H1 (cell line): ENCODE data around the gene ZC2HC1C. TPM values are rescaled to one million over a fixed set of nuclear protein-coding genes. Genes with fewer than 3 reads are reported as not detected.

Experiments used
- CHD7 ChIP-seq: fragments of 300-600 bp; sonication (generic); IDR thresholded peaks from 2 replicates; pipeline ENCODE4 v1.7.1; 2012; ENCODE audit warnings: low read length, moderate library complexity, mild to moderate bottlenecking, inconsistent platforms; ENCODE audit not compliant: insufficient replicate concordance
- JUND ChIP-seq: IDR thresholded peaks from 2 replicates; pipeline ENCODE4 v1.6.1; 2011; ENCODE audit warnings: mild to moderate bottlenecking, improper control_type of control experiment, low read length
- RFX5 ChIP-seq: IDR thresholded peaks from 2 replicates; pipeline ENCODE4 v1.6.1; 2011; ENCODE audit warnings: low read depth, low read length, improper control_type of control experiment, borderline replicate concordance
- polyA plus RNA-seq, 7 experiments: library from polyadenylated mRNA; depleted of rRNA in 3 of 7; stranded (reverse) in 5 of 7; unstranded in 2 of 7; fragments of >200 nt in 5 of 7; fragments of 200-250 nt in 2 of 7; gene quantifications; 1 replicate in 5 of 7; 2 replicates in 1 of 7; 4 replicates in 1 of 7; pipeline versions ENCODE4 v1.2.1 to v1.2.3, GENCODE V29; 2011 to 2013; ENCODE audit warnings: missing spikeins in 2 of 7, mixed read lengths in 2 of 7
- total RNA-seq: library from RNA; stranded (reverse); fragmentation: NEBNext Ultra II Directional; extraction: Animal tissue kit (Norgen Biotek cat#: 25700); gene quantifications from 2 replicates; pipeline ENCODE4 v1.2.1, GENCODE V29; 2021

ZC2HC1C gene
- total and polyA plus RNA-seq, 2 of the 8 experiments (the other 6 are each of a cell fraction or from before 2014, with no cell fraction given) = 0.57 to 1.2 TPM

GRCh38 chr14:75126121-75126544 is 56.7 kb downstream of the ZC2HC1C start (continued):
- TF ChIP-seq CHD7 (no peak), RFX5 (no peak), JUND (no peak)
- TF ChIP-seq, all 59 proteins: peak for 0
